Immature natural killer cell (primary cell): ENCODE data around the gene ALDH1A1. TPM values are rescaled to one million over a fixed set of nuclear protein-coding genes. Genes with fewer than 3 reads are reported as not detected.

Experiments used
- DNase-seq, 3 donors: peaks; one replicate each; pipeline ENCODE4 v3.0.0; 2022; ENCODE audit warnings: mixed read lengths in 1 of 3
- H3K27ac Mint-ChIP-seq, 6 donors: one replicate each; pipeline ENCODE4 v1.8.0; 2020; ENCODE audit warnings: mixed read lengths in 6 of 6, mild to moderate bottlenecking in 5 of 6, inconsistent platforms in 4 of 6, moderate library complexity in 3 of 6
- H3K27me3 Mint-ChIP-seq, 3 donors: one replicate each; pipeline ENCODE4 v1.8.0; 2020 to 2021; ENCODE audit warnings: low read depth in 3 of 3, mild to moderate bottlenecking in 3 of 3, mixed read lengths in 3 of 3, moderate library complexity in 3 of 3, inconsistent platforms in 1 of 3
- H3K36me3 Mint-ChIP-seq, 3 donors: one replicate each; pipeline ENCODE4 v1.8.0; 2020; ENCODE audit warnings: mixed read lengths in 3 of 3, inconsistent platforms in 2 of 3, mild to moderate bottlenecking in 2 of 3
- H3K4me1 Mint-ChIP-seq, 2 donors: one replicate each; pipeline ENCODE4 v1.8.0; 2020; ENCODE audit warnings: inconsistent platforms in 2 of 2, mild to moderate bottlenecking in 2 of 2, mixed read lengths in 2 of 2, moderate library complexity in 1 of 2
- H3K4me3 Mint-ChIP-seq, 5 donors: one replicate each; pipeline ENCODE4 v1.8.0; 2020; ENCODE audit warnings: mild to moderate bottlenecking in 5 of 5, mixed read lengths in 5 of 5, inconsistent platforms in 3 of 5, moderate library complexity in 3 of 5
- H3K9me3 Mint-ChIP-seq, 6 donors: one replicate each; pipeline ENCODE4 v1.8.0; 2020; ENCODE audit warnings: mild to moderate bottlenecking in 6 of 6, mixed read lengths in 6 of 6, inconsistent platforms in 4 of 6, moderate library complexity in 3 of 6
- polyA plus RNA-seq, 3 donors: library from polyadenylated mRNA; unstranded; fragments of 300-500 nt; fragmentation: Illumina TruSeq; gene quantifications; one replicate each; pipeline ENCODE4 v1.2.3, GENCODE V29; 2021

The ALDH1A1 gene
- polyA plus RNA-seq, 3 donors from 2014 or later = 0.09 TPM; not detected in 2

DNA sequence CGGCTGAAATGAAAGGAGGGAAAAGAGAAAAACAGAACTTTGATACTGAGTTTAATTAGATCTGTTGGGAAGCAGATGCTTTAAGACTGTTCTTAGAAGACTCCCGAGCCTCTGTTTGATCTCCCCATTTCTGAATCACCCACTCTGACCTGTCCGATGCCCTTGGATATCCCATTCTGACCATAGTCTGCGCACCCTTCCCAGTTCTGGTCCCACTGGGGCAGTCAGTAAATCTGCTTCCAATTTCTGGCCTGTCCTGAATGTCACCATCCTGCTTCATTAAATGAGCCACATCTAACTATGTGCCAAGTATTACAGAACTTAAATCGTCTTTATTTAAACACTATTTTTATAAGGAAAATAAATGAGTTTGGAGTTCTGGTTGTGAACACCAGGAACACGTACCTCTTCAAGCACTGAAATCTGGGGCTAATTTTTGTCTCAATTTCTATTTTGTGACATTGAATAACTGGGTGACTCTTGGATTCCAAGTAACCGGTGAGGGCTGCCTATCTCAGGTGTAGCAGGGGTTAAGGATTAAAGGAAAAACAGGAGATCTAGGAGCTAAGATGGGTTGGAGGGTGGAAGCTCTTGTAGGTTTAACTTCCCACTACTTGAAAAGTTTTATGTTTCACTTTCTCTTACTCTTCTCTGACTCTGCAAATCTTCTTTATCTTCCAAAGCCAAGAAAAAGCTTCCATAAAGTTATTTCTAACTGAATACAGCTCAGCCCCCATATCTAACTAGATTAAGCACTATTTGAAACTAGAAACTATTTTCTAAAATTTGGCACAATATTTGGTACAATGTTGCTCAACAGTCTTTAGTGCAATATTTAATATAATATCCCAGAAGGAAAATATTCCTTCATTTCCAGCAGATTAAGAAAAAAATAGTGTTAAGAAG is 40.1 kb downstream of the ALDH1A1 start:
- H3K27me3 Mint-ChIP-seq = no peaks in the 10 kb centered on the region
- no peak overlapping the region for H3K27ac Mint-ChIP-seq
- no peaks in the 10 kb centered on the region for H3K4me1 Mint-ChIP-seq
- no peaks in the 10 kb centered on the region for H3K36me3 Mint-ChIP-seq
- no peak overlapping the region for H3K4me3 Mint-ChIP-seq
- no peak for DNase-seq
- no peaks in the 10 kb centered on the region for H3K9me3 Mint-ChIP-seq

DNA sequence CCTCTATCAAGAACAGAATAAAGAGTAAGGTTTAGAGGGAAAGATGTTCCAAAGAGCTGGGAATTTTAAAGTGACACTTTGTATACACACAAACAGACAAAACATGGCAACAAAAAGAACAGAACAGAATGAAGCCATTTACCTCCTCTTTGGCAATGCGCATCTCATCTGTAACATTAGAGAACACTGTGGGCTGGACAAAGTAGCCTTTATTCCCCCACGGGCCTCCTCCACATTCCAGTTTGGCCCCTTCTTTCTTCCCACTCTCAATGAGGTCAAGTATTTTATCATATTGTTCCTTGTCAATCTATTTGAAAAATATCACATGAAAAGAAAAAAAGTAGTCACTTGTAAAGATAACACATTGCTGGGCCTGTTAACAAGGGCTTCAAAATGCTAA is 41.0 kb downstream of the ALDH1A1 start:
- Mint-ChIP-seq H3K27ac (no peak overlapping the region), H3K27me3 (no peaks in the 10 kb centered on the region), H3K4me1 (no peaks in the 10 kb centered on the region), H3K36me3 (no peaks in the 10 kb centered on the region), H3K9me3 (no peaks in the 10 kb centered on the region), H3K4me3 (no peak overlapping the region)
- DNase-seq = no peak

DNA sequence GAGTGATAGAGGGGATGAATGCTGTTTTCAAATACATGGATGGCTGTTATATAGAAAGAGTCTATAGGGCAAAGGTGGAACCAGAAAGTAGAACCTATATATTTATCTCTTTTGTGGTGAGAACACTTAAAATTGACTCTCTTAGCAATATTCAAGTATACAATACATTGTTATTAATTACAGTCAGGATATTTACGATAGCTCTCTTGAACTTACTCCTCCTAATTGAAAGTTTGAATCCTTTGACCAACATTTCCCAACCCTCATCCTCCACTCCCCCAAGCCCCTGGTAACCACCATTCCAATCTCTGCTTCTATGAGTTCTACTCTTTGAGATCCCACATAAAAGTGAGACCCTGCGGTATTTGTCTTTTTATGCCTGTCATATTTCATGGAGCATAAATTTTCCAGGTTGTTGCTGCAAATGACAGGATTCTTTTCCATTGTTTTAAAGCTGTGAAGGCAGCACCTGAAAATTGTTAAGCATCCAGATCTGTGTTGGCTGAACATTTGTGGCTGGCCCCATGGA is 41.5 kb downstream of the ALDH1A1 start:
- Mint-ChIP-seq H3K36me3 (no peaks in the 10 kb centered on the region), H3K27me3 (no peaks in the 10 kb centered on the region), H3K9me3 (no peaks in the 10 kb centered on the region)

DNA sequence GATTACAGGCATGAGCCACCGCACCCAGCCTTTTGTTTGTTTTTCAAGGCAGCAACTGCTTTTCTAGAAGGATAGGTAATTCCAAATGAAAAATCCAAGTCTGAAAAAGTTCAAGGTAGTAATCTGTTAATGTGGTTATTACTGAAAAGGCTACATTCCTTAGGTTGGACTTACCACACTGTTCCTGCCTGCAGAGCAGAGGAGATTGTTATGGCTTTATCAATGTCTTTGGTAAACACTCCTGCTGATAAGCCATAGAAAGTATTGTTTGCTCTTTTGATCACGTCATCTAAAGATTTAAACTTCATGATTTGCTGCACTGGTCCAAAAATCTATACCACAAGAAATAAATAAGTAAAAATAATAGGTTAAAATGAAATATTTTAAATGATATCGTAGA is 43.4 kb downstream of the ALDH1A1 start:
- Mint-ChIP-seq H3K9me3 (no peaks in the 10 kb centered on the region), H3K27ac (no peak overlapping the region), H3K36me3 (no peaks in the 10 kb centered on the region), H3K27me3 (peaks cover 0 to 2% (median 0%) of the 10 kb centered on the region in 3 donors), H3K4me3 (no peak overlapping the region), H3K4me1 (no peaks in the 10 kb centered on the region)
- DNase-seq = no peak

More for the DNA sequence above, 41.5 kb downstream of the ALDH1A1 start:
- H3K4me1 Mint-ChIP-seq = no peaks in the 10 kb centered on the region
- no peak for DNase-seq
- no peak overlapping the region for H3K4me3 Mint-ChIP-seq
- H3K27ac Mint-ChIP-seq = no peak overlapping the region

DNA sequence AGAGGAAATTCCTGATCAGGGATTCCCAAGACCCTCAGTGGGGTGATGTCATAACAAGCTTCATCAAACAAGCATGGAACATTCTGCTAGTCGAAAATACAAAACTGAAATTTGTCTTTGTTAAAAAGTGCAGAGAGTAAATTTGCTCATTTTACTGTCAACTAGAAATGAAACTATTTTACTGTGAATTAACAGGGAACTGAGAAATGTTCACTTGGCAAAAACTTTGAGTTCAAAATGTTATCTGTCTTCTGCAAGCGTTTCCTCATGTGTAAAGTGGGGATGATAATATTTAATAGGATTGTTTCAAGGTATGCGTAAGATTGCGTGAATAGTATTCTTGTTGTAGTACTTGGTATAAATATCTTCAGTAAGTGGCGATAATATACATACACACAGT is 45.4 kb downstream of the ALDH1A1 start:
- no peaks in the 10 kb centered on the region for H3K4me1 Mint-ChIP-seq
- peaks cover 0 to 2% (median 0%) of the 10 kb centered on the region in 3 donors for H3K27me3 Mint-ChIP-seq
- no peak for DNase-seq
- no peaks in the 10 kb centered on the region for H3K36me3 Mint-ChIP-seq
- H3K27ac Mint-ChIP-seq = no peak overlapping the region
- H3K9me3 Mint-ChIP-seq = peaks cover 0 to 1% (median 0%) of the 10 kb centered on the region in 6 donors
- no peak overlapping the region for H3K4me3 Mint-ChIP-seq

DNA sequence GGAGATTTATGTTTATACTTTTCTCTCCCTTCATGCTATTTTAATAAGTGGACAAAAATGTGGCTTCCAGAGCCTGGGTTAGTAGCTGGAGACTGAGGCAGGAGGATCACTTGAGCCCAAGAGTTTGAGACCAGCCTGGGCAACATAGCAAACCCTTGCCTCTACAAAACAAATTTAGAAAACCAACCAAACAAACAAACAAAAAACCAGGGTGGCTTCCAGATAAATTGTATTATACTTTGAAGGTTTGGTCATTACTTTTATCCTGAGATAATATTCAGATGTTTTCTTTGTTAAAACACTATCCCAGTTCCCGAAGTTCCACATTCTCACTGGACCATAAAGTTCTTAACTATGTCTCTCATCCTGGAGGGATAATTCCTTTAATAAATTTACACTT is 46.0 kb downstream of the ALDH1A1 start:
- Mint-ChIP-seq H3K4me3 (no peak overlapping the region), H3K36me3 (no peaks in the 10 kb centered on the region), H3K27me3 (peaks cover 0 to 2% (median 0%) of the 10 kb centered on the region in 3 donors), H3K27ac (no peak overlapping the region), H3K4me1 (no peaks in the 10 kb centered on the region), H3K9me3 (peaks cover 0 to 1% (median 0%) of the 10 kb centered on the region in 6 donors)
- DNase-seq = no peak

DNA sequence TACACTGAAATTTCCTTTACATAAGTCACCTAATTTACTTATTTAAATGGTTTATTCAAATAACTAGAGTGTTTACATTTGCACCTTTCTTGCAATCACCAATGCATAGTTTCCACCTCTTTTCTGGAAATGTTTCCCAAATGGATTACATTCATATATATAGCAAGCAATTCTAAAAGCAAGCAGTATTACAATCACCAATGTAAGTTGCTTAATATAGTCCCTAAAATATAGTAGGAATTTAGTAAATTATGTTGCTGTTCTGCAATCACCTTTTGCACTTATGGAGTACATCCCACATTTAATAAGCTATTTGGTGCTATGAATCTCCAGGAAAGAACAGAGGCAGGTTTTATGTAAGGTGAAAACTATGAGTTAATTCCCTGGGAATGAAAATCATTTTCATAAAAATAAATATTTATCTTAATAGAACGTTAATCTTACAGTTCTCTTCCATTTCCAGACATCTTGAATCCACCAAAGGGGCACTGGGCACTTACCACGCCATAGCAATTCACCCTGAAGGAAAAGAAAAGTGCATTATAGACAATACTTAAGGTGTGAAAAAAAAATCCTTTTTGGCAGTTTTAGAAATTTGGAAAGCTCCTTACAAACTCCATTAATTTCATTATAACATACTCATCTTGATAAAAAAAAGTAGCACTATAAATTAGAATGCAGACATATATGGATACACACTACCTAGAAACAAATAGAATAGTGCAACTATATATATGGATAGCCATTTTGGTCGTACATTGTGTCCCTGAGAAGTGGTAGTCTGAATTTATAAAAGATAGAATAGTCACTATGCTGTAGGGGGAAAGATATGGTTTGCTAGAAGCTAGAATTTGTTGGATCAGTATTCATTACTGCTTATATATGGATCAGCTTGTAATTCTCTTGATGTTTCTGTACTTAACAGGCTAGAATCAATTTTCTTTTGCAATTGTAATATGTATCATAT is 47.1 kb downstream of the ALDH1A1 start:
- Mint-ChIP-seq H3K4me3 (no peak overlapping the region), H3K9me3 (peaks cover 0 to 1% (median 0%) of the 10 kb centered on the region in 6 donors), H3K27ac (no peak overlapping the region), H3K4me1 (no peaks in the 10 kb centered on the region), H3K27me3 (peaks cover 0 to 2% (median 0%) of the 10 kb centered on the region in 3 donors), H3K36me3 (no peaks in the 10 kb centered on the region)
- no peak for DNase-seq

DNA sequence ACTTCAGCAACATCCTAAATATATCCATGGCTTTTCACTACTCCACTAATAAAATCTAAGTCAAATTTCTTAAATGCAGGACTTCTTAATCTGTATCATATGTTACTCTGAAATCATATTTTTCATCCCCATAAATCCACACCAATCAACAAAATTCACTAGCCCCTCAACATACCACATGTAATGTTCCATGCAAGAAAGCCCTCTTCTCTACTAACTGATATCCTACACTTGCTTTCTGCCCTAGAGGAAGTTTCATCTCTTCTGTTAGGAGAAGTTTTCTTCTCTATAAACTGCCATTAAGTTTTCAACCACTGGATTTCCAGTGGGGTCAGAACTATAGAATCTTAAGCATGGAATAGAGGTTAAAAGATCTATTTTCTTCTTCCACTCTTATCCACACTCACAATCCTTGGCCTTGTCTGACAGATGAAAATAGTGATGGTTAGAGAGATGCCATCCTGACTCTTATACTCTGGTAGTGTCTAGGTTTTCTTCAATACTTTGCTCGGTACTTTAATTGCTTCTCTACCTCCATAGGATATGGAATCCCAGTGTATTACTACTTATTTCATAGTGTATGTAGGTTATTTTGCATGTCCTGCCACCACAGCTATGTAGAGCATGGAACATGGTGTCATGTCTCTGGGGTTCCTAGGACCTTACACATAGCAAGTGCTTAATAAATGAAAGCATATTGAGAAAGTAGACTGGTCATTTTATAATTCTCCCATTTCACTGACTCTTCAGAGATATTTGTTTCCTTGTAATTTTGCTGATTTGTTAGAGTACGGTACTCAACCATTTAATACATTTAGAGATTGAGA is 48.4 kb downstream of the ALDH1A1 start:
- H3K27me3 Mint-ChIP-seq = peaks cover 0 to 2% (median 0%) of the 10 kb centered on the region in 3 donors
- no peaks in the 10 kb centered on the region for H3K4me1 Mint-ChIP-seq
- no peak overlapping the region for H3K4me3 Mint-ChIP-seq
- no peak overlapping the region for H3K27ac Mint-ChIP-seq
- H3K9me3 Mint-ChIP-seq = peaks cover 0 to 1% (median 0%) of the 10 kb centered on the region in 6 donors
- no peak for DNase-seq
- H3K36me3 Mint-ChIP-seq = no peaks in the 10 kb centered on the region

DNA sequence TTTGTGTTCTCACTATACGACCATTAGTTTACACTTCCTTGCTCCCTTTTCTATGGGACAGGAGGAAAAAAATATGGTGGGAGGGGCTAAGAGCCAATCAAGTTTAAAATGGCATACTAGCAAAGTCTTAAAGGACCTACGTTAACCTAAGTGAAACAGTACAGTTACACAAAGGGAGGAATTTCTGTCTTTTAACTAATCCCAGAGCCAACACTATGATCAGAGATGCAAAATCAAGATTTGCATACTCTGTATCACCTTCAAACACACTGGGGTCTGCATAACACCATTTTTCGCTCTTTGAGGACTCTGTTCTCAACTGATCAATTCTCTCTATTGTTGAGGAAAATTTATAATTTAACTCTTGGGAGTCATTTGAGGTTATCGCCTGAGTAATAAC is 49.8 kb downstream of the ALDH1A1 start:
- H3K27me3 Mint-ChIP-seq = peaks cover 0 to 2% (median 0%) of the 10 kb centered on the region in 3 donors
- H3K27ac Mint-ChIP-seq = no peak overlapping the region
- H3K9me3 Mint-ChIP-seq = peaks cover 0 to 1% (median 0%) of the 10 kb centered on the region in 6 donors
- no peaks in the 10 kb centered on the region for H3K4me1 Mint-ChIP-seq
- H3K36me3 Mint-ChIP-seq = no peaks in the 10 kb centered on the region
- no peak overlapping the region for H3K4me3 Mint-ChIP-seq
- no peak for DNase-seq

DNA sequence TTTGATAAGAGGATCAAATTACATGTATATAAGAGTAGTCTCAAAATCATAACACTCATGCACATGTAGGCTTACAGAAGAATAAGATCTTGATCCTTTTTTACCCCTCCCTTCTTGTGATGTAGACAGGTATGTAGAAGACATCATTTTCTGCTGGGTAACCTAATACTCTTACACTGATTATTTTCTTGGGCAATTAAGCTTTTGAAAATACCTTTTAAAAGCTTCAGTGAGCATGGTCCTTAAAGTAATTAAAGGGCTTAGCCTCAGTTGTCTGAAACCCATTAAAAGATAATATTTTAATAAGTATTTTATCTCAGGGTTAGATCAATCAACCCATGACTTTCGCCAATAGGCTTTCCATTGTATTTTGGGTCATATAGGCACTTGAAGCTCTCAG is 50.6 kb downstream of the ALDH1A1 start:
- peaks cover 0 to 2% (median 0%) of the 10 kb centered on the region in 3 donors for H3K27me3 Mint-ChIP-seq
- no peak overlapping the region for H3K27ac Mint-ChIP-seq
- no peaks in the 10 kb centered on the region for H3K36me3 Mint-ChIP-seq
- no peak overlapping the region for H3K4me3 Mint-ChIP-seq
- DNase-seq = no peak
- H3K4me1 Mint-ChIP-seq = no peaks in the 10 kb centered on the region
- peaks cover 0 to 1% (median 0%) of the 10 kb centered on the region in 6 donors for H3K9me3 Mint-ChIP-seq

DNA sequence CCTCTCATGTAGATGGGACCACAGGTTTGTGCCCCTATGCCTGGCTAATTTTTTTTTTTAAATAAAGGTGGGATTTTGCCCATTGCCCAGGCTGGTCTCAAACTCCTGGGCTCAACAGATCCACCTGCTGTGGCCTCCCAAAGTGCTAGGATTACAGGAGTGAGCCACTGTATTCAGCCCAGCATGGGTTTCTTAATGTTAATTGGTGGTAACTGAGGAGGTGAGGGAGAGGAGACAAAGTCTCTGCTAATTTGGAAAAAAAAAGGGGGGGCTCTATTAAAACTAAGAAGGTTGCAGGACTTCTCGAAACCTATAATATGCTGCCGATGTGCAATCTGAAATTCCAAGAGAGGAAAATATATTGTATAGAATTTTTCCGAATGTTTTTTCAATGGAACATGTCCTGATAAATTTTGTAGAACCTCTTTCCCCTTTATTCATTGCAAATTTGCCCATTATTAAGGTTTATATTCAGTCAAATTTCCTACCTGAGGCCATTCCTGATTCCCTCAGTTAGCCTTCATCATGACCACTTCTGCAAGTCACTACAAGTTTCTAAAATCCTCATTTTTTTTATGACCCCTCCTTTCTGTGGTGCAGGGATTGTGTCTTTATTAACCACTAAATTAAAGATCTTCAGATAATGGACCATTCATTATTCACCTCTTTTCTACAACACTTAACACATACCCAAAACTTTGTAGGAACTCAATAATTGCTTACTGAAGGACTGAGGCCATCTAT is 52.9 kb downstream of the ALDH1A1 start:
- Mint-ChIP-seq H3K27me3 (peaks cover 0 to 3% (median 0%) of the 10 kb centered on the region in 3 donors), H3K4me3 (no peak overlapping the region), H3K9me3 (peaks cover 0 to 1% (median 0%) of the 10 kb centered on the region in 6 donors), H3K36me3 (no peaks in the 10 kb centered on the region), H3K4me1 (no peaks in the 10 kb centered on the region), H3K27ac (no peak overlapping the region)
- no peak for DNase-seq

DNA sequence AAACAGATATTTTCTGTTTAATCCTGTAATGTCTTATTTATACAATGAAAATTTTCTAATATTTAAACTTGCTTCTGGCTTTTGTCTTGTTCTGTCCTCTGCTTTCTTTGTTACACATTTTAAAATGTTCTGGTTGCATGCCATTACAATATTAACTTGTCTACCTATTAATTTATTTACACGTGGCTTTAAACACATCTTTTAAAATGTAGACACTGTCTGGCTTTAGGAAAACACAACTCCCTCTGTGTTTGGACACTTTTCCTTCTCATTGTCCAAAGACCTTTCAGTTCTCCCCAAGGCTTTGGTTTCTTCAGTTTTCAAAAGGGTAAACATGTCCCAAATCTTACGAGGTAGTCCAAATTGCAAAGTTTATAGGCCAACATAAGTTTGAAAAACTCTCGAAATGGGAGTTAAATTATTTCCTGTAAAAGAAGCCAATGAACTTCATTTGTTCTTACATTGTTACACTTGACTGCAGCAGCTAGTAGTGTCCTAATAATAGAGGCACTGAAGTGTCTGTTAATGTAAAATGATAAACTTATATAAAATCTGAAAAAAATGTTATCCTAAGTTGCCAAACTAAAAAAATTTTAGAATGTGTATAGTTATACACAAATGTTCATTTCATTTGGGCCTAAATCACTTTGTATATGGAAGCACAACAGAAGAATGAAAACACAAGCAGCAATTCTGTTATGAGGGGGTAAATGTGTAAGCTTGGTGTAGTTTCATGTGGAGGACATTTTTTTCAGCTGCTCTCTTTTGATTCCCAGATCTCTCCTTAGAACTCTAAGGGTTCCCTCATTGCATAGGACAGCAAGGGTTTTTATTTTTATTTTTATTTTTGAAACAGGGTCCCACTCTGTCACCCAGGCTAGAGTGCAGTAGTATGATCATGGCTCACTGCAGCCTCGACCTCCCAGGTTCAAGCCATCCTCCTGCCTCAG is 53.8 kb downstream of the ALDH1A1 start:
- Mint-ChIP-seq H3K36me3 (no peaks in the 10 kb centered on the region), H3K4me1 (no peaks in the 10 kb centered on the region), H3K27ac (no peak overlapping the region), H3K9me3 (peaks cover 0 to 1% (median 0%) of the 10 kb centered on the region in 6 donors), H3K27me3 (peaks cover 0 to 2% (median 0%) of the 10 kb centered on the region in 3 donors), H3K4me3 (no peak overlapping the region)
- no peak for DNase-seq
